Motor neuron (in vitro differentiated cells): ENCODE measurements around the gene SPDYA. TPM values are rescaled to one million over a fixed set of nuclear protein-coding genes. Genes with fewer than 3 reads are reported as not detected.

ENCODE experiments used
- ATAC-seq, 8 experiments: fragments of 200-7000 bp; cut with Tn5 transposase; replicated peaks in 6 of 8; 2 replicates each; pipeline ENCODE4 v1.8.0; 2021; ENCODE audit warnings: mild to moderate bottlenecking in 8 of 8, moderate library complexity in 8 of 8
- H3K27ac ChIP-seq, 2 donors: fragments of 250-450 bp; sonication (Bioruptor Pico); 2 replicates each; pipeline ENCODE4 v1.9.0; 2021; ENCODE audit warnings: antibody characterized with exemption in 2 of 2, mild to moderate bottlenecking in 2 of 2, moderate library complexity in 1 of 2
- H3K4me1 ChIP-seq, 2 donors: fragments of 250-450 bp; sonication (Bioruptor Pico); replicated peaks in 1 of 2; 2 replicates each; pipeline ENCODE4 v1.6.1; 2021; ENCODE audit warnings: antibody characterized with exemption in 2 of 2, mild to moderate bottlenecking in 2 of 2, moderate library complexity in 1 of 2
- H3K4me3 ChIP-seq, 5 donors: fragments of 250-450 bp; sonication (Bioruptor Pico); 2 replicates each; pipeline ENCODE4 v1.9.0; 2021; ENCODE audit warnings: antibody characterized with exemption in 5 of 5, mild to moderate bottlenecking in 5 of 5, moderate library complexity in 4 of 5
- WGBS, 10 experiments: fragments of 450-650 bp; shearing (Covaris generic); methylation state at CpG; one replicate each; pipeline ENCODE4 v1.0.0; 2022; 5-methylcytosine and 5-hydroxymethylcytosine counted together
- in situ Hi-C, 9 experiments: fragments of 400-800 bp; cut with MboI; loops; one replicate each; pipeline ENCODE4 v1.15.0; 2021; ENCODE audit warnings: low sequenced_read_pairs in 9 of 9, low pct_unique_long_range_greater_than_20kb in 2 of 9; ENCODE audit not compliant: unreplicated experiment in 9 of 9
- total RNA-seq, 8 experiments: library from RNA; unstranded; fragments of 300-600 nt; gene quantifications; 2 replicates each; pipeline versions ENCODE4 v1.2.3 to v1.2.4, GENCODE V29; 2022

Gene SPDYA
- total RNA-seq: 1 to 10 TPM in 5 of 8 experiments, under 1 TPM in 3; 0.83 to 5.4 (median 2.0) TPM

DNA sequence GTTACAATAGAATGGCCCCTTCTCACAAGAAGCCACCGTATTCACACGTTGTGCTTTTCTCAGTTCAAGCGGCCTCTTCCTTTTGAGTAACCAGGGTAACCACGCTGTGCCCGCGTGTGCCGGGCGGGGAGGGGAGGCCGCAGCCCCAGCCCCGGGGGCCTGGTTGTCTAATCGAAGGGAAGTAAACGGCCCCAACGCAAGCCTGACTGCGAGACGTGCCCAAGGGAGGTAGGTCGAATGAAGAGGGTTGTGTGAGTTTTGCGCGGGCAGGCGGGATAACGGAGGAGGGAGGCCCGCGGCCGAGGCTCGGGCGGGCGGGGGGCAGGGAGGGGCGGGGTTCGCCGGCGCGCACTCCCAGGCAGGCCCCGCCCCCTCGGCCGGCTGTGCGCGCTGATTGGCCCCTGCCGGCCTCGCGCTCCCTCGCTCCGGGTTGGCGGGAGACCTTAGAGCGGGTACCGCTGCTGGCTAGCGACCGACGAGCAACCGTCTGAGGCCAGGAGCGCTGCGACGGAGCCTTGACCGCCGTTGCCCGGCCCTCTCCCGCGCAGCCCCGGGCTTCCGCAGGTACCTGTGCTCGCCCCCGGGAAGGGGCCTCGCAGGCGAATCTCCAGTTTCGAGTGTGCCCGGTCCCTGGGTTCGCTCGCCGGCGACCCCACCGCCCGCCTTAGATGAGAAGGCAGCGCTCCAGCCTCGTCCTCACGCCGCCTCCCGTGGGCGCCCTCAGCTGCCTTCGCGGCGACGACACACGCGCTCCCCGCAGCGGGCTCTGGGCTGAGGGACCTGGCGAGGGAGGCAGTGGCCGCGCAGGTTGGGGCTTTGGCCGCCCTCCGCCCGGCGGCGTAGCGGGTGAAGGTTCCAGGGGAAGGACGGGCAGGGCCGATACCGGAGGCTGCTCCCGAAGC lies at the start of gene SPDYA:
Gene SPDYA (plus strand): TSS at position 451 of the 902 bp plus-strand sequence. CDS start 5,181 bp downstream, outside the sequence.
- Histone ChIP-seq H3K4me1 (peaks cover 3% of the 10 kb centered on the region in 2 donors), H3K27ac (peak within 1 kb of the TSS in 1 of 2 donors; percentile 28), H3K4me3 (peak within 1 kb of the TSS; percentile 34 to 41 (median 41))
- peak; percentile 75 to 91 (median 89) for ATAC-seq
- in situ Hi-C loops: no loop called here
- 0 to 18% (median 0%) methylated on average over 1 to 11 of the region's 97 CpGs; no CpG with 5 or more reads in 6 of the 10 experiments for WGBS, 10 experiments

DNA sequence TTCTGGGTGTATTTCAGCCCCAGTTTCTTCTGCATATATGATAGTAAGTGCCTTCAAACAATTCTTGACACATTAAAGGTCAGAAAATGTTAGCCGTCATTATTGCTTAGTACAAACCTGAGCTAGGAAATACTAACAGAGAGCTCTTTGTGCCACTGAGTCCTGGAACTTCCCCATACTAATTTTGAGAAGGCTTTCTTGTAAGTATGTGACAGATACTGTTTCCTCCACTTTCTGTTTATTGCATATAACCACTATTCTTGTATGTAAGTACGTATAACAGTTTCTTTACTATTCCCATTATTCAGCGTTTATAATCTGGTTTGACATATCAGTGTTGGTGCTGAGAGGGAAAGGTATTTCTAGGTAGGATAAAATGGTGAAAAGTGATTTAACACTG lies 49.2 kb upstream of the SPDYA start:
- Histone ChIP-seq H3K4me1 (peaks cover 31 to 35% of the 10 kb centered on the region in 2 donors), H3K27ac (no peak overlapping the region), H3K4me3 (no peak overlapping the region)
- no peak for ATAC-seq
- in situ Hi-C loops: loop anchor here in 6 of 9 experiments (25.0 kb wide), 1 partner anchor 174 kb away; no protein-coding TSS in a partner anchor
- 79 to 100% (median 95%) methylated on average over 1 to 3 of the region's 3 CpGs; no CpG with 5 or more reads in 2 of the 10 experiments for WGBS, 10 experiments

DNA sequence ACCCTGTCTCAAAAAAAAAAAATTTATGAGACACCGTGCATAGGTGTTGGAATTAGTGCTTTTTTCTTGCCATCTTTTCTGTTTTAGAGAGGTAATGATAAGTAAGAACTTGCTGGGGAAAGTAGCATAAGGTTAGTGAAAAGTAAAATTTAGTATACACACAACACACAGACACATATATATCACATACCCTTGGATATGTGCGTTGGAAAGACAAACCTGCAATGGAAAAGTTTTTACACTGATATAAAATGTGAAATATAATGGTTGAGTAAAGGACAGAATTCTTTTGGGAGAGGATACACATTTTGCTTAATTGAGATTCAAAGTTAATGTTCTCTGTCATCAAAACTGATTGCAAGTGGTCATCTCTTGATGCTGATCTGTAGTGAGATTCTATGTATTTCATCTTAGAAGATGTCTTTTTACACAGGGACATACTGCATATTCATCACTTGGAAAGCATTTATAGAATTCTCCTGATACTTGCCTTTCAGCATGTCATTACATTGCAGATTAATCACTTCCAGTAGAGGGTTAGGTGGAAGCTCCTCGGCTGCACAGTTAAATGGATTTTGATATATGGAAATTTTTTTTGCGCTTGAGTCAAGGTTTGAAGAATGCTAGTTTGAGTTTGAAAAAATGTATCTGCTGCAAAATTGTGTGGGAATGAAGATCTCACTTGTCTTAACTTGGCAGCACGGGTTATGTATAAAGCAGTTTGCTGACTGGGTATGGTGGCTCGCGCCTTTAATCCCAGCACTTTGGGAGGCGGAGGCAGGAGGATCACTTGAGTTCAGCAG lies 45.5 kb upstream of the SPDYA start:
- Histone ChIP-seq H3K27ac (no peak overlapping the region), H3K4me1 (peaks cover 9 to 13% of the 10 kb centered on the region in 2 donors), H3K4me3 (no peak overlapping the region)
- in situ Hi-C loops: loop anchor here in 6 of 9 experiments (25.0 kb wide), 1 partner anchor 178 kb away; no protein-coding TSS in a partner anchor
- ATAC-seq: peak; percentile 28 to 93 (median 66)
- 43 to 100% (median 90%) methylated on average over 1 to 7 of the region's 8 CpGs; no CpG with 5 or more reads in 1 of the 10 experiments for WGBS, 10 experiments

DNA sequence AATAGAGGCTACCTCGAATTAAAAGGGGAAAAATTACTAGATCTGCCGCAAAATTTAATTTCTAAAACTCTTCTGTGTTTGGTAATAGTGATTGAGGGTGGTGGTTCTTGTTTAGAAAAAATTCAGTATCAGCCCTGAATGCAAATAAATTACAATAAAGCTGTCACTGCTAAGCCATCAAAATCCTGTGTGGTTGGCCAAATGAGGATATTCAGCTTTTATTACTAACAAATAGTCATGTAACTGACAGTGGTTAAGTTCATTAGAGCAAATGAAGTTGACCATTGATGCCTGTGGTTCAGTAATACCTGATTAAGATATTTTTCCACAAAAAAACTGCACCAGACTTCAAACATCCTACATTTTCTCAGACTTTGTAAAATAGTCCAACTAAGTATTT lies 44.6 kb upstream of the SPDYA start:
- H3K27ac ChIP-seq: no peak overlapping the region
- in situ Hi-C loops: loop anchor here in 6 of 9 experiments (25.0 kb wide), 1 partner anchor 179 kb away; no protein-coding TSS in a partner anchor
- 67 to 100% (median 100%) methylated on average over 1 to 2 of the region's 2 CpGs; no CpG with 5 or more reads in 3 of the 10 experiments for WGBS, 10 experiments

DNA sequence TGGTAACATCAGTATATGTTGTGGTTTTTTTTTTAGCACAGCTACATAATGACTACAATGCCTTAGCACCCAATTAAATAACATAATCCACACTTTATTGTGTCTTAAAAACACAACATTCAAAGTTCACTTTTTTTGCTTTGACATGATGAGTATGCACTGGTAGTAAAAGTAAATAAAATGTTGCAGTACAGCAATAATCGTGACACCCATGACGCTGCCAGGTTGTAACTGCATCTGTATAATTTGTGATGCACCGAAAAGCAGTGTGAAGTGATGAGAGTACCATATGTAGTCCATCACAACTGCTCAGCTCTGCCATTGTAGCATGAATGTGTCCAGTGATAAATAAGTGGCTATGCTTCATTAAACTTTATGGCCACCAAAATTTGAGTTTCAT lies 43.3 kb upstream of the SPDYA start:
- ATAC-seq: no peak
- in situ Hi-C loops: loop anchor here in 6 of 9 experiments (25.0 kb wide), 1 partner anchor 180 kb away; no protein-coding TSS in a partner anchor
- Histone ChIP-seq H3K27ac (no peak overlapping the region), H3K4me3 (no peak overlapping the region), H3K4me1 (peaks cover 9 to 13% of the 10 kb centered on the region in 2 donors)
- WGBS, 10 experiments: 51 to 96% (median 83%) methylated on average over 1 to 3 of the region's 3 CpGs; no CpG with 5 or more reads in 3 of the 10 experiments

More for the DNA sequence above, 44.6 kb upstream of the SPDYA start:
- ATAC-seq: no peak
- Histone ChIP-seq H3K4me1 (peaks cover 9 to 13% of the 10 kb centered on the region in 2 donors), H3K4me3 (no peak overlapping the region)

DNA sequence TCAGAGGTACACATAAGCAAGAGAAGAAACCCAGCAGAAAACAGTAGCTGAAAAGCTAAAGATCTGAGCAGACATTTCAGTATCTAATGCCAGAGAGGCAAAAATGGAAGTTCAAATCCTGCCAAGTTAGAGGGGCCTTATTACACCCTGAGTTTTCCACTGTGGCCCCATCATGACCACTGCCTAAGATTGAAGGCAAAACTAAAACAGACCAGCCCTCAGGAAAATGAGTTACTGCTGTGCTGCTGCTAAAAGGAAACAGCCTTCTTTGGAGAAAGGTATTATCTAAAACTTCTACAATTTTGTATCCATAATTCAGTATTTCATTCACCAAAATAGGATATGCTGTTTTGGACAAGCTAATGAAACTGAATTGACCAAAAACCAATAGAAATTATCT lies 42.2 kb upstream of the SPDYA start:
- H3K27ac ChIP-seq: no peak overlapping the region
- no peak overlapping the region for H3K4me3 ChIP-seq
- in situ Hi-C loops: loop anchor here in 6 of 9 experiments (25.0 kb wide), 1 partner anchor 181 kb away; no protein-coding TSS in a partner anchor
- no peak for ATAC-seq
- H3K4me1 ChIP-seq: peaks cover 5 to 9% of the 10 kb centered on the region in 2 donors

DNA sequence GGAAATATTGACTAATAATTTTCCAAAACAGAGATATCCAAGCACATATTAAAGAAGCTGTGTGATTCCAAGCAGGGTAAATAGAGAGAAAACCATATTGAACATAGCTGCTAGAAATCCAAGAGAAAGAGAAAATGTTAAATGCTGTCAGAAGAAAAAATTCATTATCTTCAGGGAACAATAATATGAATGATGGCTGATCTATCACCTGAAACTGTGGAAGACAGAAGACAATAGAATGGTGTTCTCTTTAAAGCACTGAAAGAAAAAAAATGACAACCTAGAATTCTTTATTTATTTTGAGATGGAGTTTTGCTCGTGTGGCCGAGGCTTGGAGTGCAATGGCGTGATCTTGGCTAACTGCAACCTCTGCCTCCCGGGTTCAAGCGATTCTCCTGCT lies 41.7 kb upstream of the SPDYA start:
- WGBS, 10 experiments: 84 to 100% (median 96%) methylated on average over 2 to 5 of the region's 5 CpGs; no CpG with 5 or more reads in 3 of the 10 experiments

DNA sequence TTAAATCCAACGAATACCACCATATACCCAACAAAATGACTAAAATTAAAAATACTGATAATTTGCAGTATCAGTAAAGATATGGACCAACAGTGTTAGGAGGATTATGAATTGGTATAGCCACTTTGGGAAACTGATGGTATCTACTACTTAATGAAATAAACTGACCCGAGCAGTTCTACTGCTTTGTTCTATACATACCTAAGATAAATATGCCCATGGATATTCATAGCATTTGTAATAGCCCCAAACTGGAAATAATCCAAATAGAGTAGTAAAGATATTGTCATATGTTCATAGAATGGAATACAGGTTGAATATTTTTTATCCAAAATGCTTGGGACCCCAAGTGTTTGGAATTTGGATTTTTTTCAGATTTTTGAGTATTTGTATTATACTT lies 38.3 kb upstream of the SPDYA start:
- Histone ChIP-seq H3K4me3 (no peak overlapping the region), H3K4me1 (no peaks in the 10 kb centered on the region), H3K27ac (no peak overlapping the region)
- ATAC-seq: no peak
- in situ Hi-C loops: loop anchor here in 6 of 9 experiments (25.0 kb wide), 1 partner anchor 185 kb away; no protein-coding TSS in a partner anchor
- WGBS, 10 experiments: 75 to 100% (median 93%) methylated on average over 1 to 2 of the region's 2 CpGs; no CpG with 5 or more reads in 3 of the 10 experiments

More for the DNA sequence above, 41.7 kb upstream of the SPDYA start:
- ATAC-seq: no peak
- Histone ChIP-seq H3K27ac (no peak overlapping the region), H3K4me3 (no peak overlapping the region), H3K4me1 (peaks cover 5 to 9% of the 10 kb centered on the region in 2 donors)
- in situ Hi-C loops: loop anchor here in 6 of 9 experiments (25.0 kb wide), 1 partner anchor 182 kb away; no protein-coding TSS in a partner anchor

DNA sequence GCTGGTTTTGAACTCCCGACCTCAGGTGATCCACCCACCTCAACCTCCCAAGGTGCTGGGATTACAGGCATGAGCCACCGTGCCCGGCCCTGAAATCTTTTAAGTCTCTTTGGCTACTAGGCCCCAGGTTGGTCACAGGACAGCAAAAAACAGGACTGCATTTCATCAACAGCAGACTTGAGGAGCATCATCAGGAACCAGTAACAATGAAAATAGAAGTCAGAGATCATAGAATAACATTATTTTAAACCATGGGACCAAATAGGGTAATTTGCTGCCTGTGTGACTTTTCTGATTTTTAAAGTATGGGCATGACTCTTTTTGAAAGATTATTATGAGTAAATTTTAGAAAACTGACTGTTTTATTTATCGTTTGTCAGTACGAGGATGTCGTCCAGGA lies 34.2 kb upstream of the SPDYA start:
- 79 to 100% (median 92%) methylated on average over 1 to 6 of the region's 6 CpGs; no CpG with 5 or more reads in 1 of the 10 experiments for WGBS, 10 experiments
- in situ Hi-C loops: no loop called here
- no peak overlapping the region for H3K27ac ChIP-seq
- no peak for ATAC-seq
- no peaks in the 10 kb centered on the region for H3K4me1 ChIP-seq
- no peak overlapping the region for H3K4me3 ChIP-seq

DNA sequence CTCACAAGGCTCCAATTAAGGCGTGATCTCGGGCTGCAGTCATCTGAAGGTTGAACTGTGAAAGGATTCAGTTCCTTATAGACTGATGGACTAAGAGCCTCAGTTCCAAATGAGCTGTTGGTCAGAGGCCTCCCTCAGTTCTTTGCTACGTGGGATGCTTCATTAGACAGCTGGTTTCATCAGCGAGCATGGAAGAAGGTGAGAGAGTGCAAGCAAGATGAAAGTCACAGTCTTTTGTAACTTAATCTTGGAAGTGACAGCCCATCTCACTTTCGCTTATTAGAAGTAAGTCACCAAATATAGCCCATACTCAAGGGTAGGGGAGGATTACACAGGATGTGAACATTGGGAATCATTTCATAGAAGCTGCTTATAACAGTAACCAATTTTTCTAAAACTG lies 32.2 kb upstream of the SPDYA start:
- no peaks in the 10 kb centered on the region for H3K4me1 ChIP-seq
- in situ Hi-C loops: no loop called here
- 58 to 100% (median 94%) methylated on average over 1 to 4 of the region's 5 CpGs for WGBS, 10 experiments
- no peak for ATAC-seq
- no peak overlapping the region for H3K4me3 ChIP-seq
- no peak overlapping the region for H3K27ac ChIP-seq

DNA sequence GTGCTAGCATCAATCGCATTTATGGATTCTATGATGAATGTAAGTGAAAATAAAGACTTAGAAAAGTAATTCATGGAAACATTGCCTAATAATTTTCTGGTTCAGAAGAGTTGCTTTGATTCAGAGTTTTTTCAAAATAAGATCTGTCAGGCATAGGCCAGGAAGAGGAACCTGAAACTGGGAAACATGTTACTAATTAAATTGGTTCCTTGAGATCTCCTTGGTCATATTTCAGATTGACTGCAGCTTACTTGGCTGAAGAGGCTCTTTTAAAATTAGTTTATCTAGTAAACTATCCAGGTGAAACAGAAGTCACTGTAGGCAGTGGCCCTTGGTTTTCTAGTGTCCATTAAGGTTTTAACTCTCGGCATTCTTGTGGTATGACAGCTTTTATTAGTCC lies 31.6 kb upstream of the SPDYA start:
- WGBS, 10 experiments: 71 to 100% (median 97%) methylated on average over 2 of the region's 2 CpGs; no CpG with 5 or more reads in 1 of the 10 experiments
- Histone ChIP-seq H3K4me3 (no peak overlapping the region), H3K4me1 (no peaks in the 10 kb centered on the region), H3K27ac (no peak overlapping the region)
- no peak for ATAC-seq
- in situ Hi-C loops: no loop called here

DNA sequence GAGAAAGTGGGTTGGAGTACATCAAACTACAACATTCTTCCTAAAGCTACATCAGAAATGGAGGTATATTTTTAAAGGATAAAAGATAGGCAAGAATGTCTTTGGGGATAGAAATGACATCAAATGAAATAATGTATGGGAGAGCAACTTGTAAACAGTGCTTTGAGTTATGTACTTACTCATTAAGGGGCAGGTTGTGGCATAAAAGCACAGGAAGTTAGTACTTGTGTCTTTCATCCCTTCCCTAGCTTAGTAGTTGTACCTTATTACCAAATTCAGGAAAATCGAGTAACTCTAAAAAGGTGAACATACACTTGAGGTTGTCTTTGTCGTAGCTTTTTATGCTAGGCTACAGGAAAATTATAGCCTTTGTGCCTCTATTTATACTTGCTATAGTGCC lies 30.1 kb upstream of the SPDYA start:
- H3K4me3 ChIP-seq: no peak overlapping the region
- H3K4me1 ChIP-seq: no peaks in the 10 kb centered on the region
- no peak for ATAC-seq
- no peak overlapping the region for H3K27ac ChIP-seq
- in situ Hi-C loops: no loop called here
- 90 to 100% (median 100%) methylated on average over 1 to 2 of the region's 2 CpGs; no CpG with 5 or more reads in 2 of the 10 experiments for WGBS, 10 experiments
